ENCODE measurements around the gene TMSB10. TPM values are rescaled to one million over a fixed set of nuclear protein-coding genes. Genes with fewer than 3 reads are reported as not detected.
"Not testable (repeated sequence)": the region's sequence is repeated elsewhere in the genome, so short reads cannot be mapped to it uniquely, and the experiment has no call there.

TMSB10 gene
- total RNA-seq, 1 donor from 2014 or later = 3,273 TPM

- Mint-ChIP-seq H3K4me1 (ENCODE audit: low read depth, unreplicated experiment) (peaks cover 2% of the 10 kb centered on the region), H3K4me3 (ENCODE audit: unreplicated experiment) (no peak overlapping the region), H3K9me3 (ENCODE audit: unreplicated experiment) (peaks cover 2% of the 10 kb centered on the region), H3K27me3 (ENCODE audit: unreplicated experiment) (peaks cover 1% of the 10 kb centered on the region), H3K27ac (ENCODE audit: unreplicated experiment) (no peak overlapping the region), H3K36me3 (ENCODE audit: unreplicated experiment) (peaks cover 5% of the 10 kb centered on the region)
- TF ChIP-seq, protein P1, sequence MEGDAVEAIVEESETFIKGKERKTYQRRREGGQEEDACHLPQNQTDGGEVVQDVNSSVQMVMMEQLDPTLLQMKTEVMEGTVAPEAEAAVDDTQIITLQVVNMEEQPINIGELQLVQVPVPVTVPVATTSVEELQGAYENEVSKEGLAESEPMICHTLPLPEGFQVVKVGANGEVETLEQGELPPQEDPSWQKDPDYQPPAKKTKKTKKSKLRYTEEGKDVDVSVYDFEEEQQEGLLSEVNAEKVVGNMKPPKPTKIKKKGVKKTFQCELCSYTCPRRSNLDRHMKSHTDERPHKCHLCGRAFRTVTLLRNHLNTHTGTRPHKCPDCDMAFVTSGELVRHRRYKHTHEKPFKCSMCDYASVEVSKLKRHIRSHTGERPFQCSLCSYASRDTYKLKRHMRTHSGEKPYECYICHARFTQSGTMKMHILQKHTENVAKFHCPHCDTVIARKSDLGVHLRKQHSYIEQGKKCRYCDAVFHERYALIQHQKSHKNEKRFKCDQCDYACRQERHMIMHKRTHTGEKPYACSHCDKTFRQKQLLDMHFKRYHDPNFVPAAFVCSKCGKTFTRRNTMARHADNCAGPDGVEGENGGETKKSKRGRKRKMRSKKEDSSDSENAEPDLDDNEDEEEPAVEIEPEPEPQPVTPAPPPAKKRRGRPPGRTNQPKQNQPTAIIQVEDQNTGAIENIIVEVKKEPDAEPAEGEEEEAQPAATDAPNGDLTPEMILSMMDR (IDR thresholded peaks at IDR 0.05; ENCODE audit: partially characterized antibody, unreplicated experiment) = no peak
- no peak for DNase-seq
These were observed 46.5 kb upstream of the TMSB10 start for GRCh38 chr2:84858937-84859336.

DNA sequence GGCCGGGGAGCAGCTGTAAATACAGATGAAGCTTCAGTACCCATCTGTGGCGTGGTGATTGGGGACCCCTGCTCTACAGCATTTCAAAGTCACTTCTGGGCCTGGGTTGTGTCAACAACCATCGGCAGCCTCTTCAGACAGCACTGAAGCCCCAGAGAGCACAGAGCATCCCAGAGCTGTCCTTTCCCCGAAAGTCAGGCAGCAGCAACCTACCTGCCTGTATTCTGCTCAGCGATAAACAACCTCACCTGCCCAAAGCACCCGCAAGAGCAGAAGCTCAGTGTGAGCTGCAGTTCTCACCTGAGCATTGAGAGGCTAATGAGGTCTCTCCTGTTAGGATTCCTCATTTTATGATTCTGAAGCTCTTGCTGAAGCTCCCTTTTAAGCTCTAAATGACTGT, 43.9 kb upstream of the TMSB10 start:
- H3K9me3 Mint-ChIP-seq (ENCODE audit: unreplicated experiment) = peaks cover 2% of the 10 kb centered on the region
- H3K36me3 Mint-ChIP-seq (ENCODE audit: unreplicated experiment) = peaks cover 4% of the 10 kb centered on the region
- H3K27me3 Mint-ChIP-seq (ENCODE audit: unreplicated experiment) = peaks cover 4% of the 10 kb centered on the region
- H3K27ac Mint-ChIP-seq (ENCODE audit: unreplicated experiment) = no peak overlapping the region
- TF ChIP-seq, protein P1 (IDR thresholded peaks at IDR 0.05; ENCODE audit: partially characterized antibody, unreplicated experiment) = no peak
- no peak for DNase-seq
- H3K4me1 Mint-ChIP-seq (ENCODE audit: low read depth, unreplicated experiment) = no peaks in the 10 kb centered on the region
- no peak overlapping the region for H3K4me3 Mint-ChIP-seq (ENCODE audit: unreplicated experiment)

- TF ChIP-seq, protein P1 (IDR thresholded peaks at IDR 0.05; ENCODE audit: partially characterized antibody, unreplicated experiment) = no peak
- no peaks in the 10 kb centered on the region for H3K4me1 Mint-ChIP-seq (ENCODE audit: low read depth, unreplicated experiment)
- no peak overlapping the region for H3K27ac Mint-ChIP-seq (ENCODE audit: unreplicated experiment)
- no peak for DNase-seq
- peaks cover 2% of the 10 kb centered on the region for H3K9me3 Mint-ChIP-seq (ENCODE audit: unreplicated experiment)
- H3K4me3 Mint-ChIP-seq (ENCODE audit: unreplicated experiment) = no peak overlapping the region
- no peaks in the 10 kb centered on the region for H3K36me3 Mint-ChIP-seq (ENCODE audit: unreplicated experiment)
- peaks cover 4% of the 10 kb centered on the region for H3K27me3 Mint-ChIP-seq (ENCODE audit: unreplicated experiment)
These were observed 43.5 kb upstream of the TMSB10 start for GRCh38 chr2:84862006-84862405.

- TF ChIP-seq, protein P1 (IDR thresholded peaks at IDR 0.05; ENCODE audit: partially characterized antibody, unreplicated experiment) = no peak
- H3K27ac Mint-ChIP-seq (ENCODE audit: unreplicated experiment) = no peak overlapping the region
- no peaks in the 10 kb centered on the region for H3K9me3 Mint-ChIP-seq (ENCODE audit: unreplicated experiment)
- H3K27me3 Mint-ChIP-seq (ENCODE audit: unreplicated experiment) = peaks cover 4% of the 10 kb centered on the region
- no peak for DNase-seq
- H3K4me3 Mint-ChIP-seq (ENCODE audit: unreplicated experiment) = no peak overlapping the region
- no peaks in the 10 kb centered on the region for H3K4me1 Mint-ChIP-seq (ENCODE audit: low read depth, unreplicated experiment)
- H3K36me3 Mint-ChIP-seq (ENCODE audit: unreplicated experiment) = no peaks in the 10 kb centered on the region
These were observed 40.2 kb upstream of the TMSB10 start for GRCh38 chr2:84865181-84865783.

DNA sequence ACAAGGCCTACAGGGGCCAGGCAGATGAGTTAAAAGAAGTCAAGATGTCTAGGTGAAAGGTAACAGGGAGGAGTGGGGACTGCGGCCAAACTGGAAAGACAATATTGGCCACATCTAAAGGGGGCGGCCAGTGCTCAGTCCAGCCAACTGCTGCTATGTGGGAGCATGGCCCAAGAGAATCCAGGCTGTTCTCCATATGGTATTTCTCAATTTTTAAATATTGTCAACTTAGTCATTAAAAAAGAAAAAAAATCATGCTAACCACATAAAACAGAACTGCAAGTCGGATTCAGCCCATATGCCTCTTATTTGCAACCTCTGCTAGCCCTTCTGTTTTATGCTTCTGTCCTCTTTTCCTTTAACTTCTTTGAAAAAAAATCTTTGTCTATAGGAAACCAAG, 39.3 kb upstream of the TMSB10 start:
- Mint-ChIP-seq H3K27me3 (ENCODE audit: unreplicated experiment) (peaks cover 2% of the 10 kb centered on the region), H3K4me3 (ENCODE audit: unreplicated experiment) (no peak overlapping the region)

DNA sequence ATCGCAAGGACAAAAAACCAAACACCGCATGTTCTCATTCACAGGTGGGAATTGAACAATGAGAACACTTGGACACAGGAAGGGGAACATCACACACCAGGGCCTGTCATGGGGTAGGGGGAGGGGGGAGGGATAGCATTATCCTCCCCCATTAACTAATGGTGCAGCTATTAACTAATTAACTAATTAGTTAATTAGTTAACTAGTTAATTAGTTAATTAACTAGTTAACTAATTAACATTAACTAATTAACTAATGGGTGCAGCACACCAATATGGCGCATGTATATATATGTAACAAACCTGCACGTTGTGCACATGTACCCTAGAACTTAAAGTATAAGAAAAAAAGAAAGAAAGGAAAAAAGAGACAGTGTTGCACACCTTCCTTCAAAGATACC, 37.1 kb upstream of the TMSB10 start:
- not testable (repeated sequence) for DNase-seq; H3K27ac Mint-ChIP-seq (ENCODE audit: unreplicated experiment); H3K36me3 Mint-ChIP-seq (ENCODE audit: unreplicated experiment); H3K4me1 Mint-ChIP-seq (ENCODE audit: low read depth, unreplicated experiment); H3K9me3 Mint-ChIP-seq (ENCODE audit: unreplicated experiment); H3K27me3 Mint-ChIP-seq (ENCODE audit: unreplicated experiment); H3K4me3 Mint-ChIP-seq (ENCODE audit: unreplicated experiment)

More for the DNA sequence above, 39.3 kb upstream of the TMSB10 start:
- TF ChIP-seq, protein P1 (IDR thresholded peaks at IDR 0.05; ENCODE audit: partially characterized antibody, unreplicated experiment) = no peak
- Mint-ChIP-seq H3K4me1 (ENCODE audit: low read depth, unreplicated experiment) (no peaks in the 10 kb centered on the region), H3K27ac (ENCODE audit: unreplicated experiment) (no peak overlapping the region), H3K36me3 (ENCODE audit: unreplicated experiment) (no peaks in the 10 kb centered on the region), H3K9me3 (ENCODE audit: unreplicated experiment) (no peaks in the 10 kb centered on the region)
- no peak for DNase-seq

Data from glutamatergic neuron (in vitro differentiated cells).